PC-9 (cell line): ENCODE results near the gene RASSF3. TPM values are rescaled to one million over a fixed set of nuclear protein-coding genes. Genes with fewer than 3 reads are reported as not detected.

Experiments used
- BruUV-seq: library from RNA; stranded (reverse); fragments of 400-500 nt; replicated peaks from 2 replicates; lab custom pipeline; 2021; lab: Mats Ljungman, UMichigan
- CTCF ChIA-PET: fragments of 300-600 bp; sonication (Branson Sonifier 250); formaldehyde crosslinking; loops from one replicate; lab custom pipeline; 2022; ENCODE audit warnings: antibody characterized with exemption; lab: Charles Lee
- POLR2A ChIA-PET: fragments of 300-600 bp; sonication (Branson Sonifier 250); formaldehyde crosslinking; loops from one replicate; lab custom pipeline; 2022; ENCODE audit warnings: antibody characterized with exemption; ENCODE audit not compliant: unreplicated experiment; lab: Charles Lee
- DNase-seq, 2 experiments: peaks; one replicate each; pipeline versions ENCODE4 v3.0.0 to v3.0.0-alpha.2; 2015 to 2022; ENCODE audit warnings: mixed read lengths in 1 of 2
- H2AFZ ChIP-seq: fragments of 200-600 bp; sonication (generic); 2 replicates; pipeline ENCODE4 v1.8.1; 2017; ENCODE audit warnings: antibody characterized with exemption
- H3F3A ChIP-seq: fragments of 200-600 bp; sonication (generic); 2 replicates; pipeline ENCODE4 v1.8.1; 2017; ENCODE audit warnings: antibody characterized with exemption, mild to moderate bottlenecking, low read depth; ENCODE audit not compliant: insufficient read depth
- H3K27ac ChIP-seq: fragments of 200-600 bp; sonication (generic); 2 replicates; pipeline ENCODE4 v1.6.1; 2016; ENCODE audit warnings: mixed run types
- H3K27me3 ChIP-seq: fragments of 200-600 bp; sonication (generic); 2 replicates; pipeline ENCODE4 v1.6.1; 2016; ENCODE audit warnings: low read depth, mixed run types; ENCODE audit not compliant: insufficient read depth
- H3K36me3 ChIP-seq: fragments of 200-600 bp; sonication (generic); 2 replicates; pipeline ENCODE4 v1.6.1; 2016; ENCODE audit warnings: low read depth, mixed run types
- H3K4me1 ChIP-seq: fragments of 200-600 bp; sonication (generic); replicated peaks from 2 replicates; pipeline ENCODE4 v1.6.1; 2016; ENCODE audit warnings: mixed run types; ENCODE audit not compliant: insufficient read depth
- H3K4me2 ChIP-seq: fragments of 200-600 bp; sonication (generic); 2 replicates; pipeline ENCODE4 v1.6.1; 2017; ENCODE audit warnings: mixed run types
- H3K4me3 ChIP-seq: fragments of 200-600 bp; sonication (generic); 2 replicates; pipeline ENCODE4 v1.6.1; 2016; ENCODE audit warnings: mixed run types
- H3K79me2 ChIP-seq: fragments of 200-600 bp; sonication (generic); 2 replicates; pipeline ENCODE4 v1.6.1; 2017; ENCODE audit warnings: low read depth, mixed run types
- H3K9me2 ChIP-seq: fragments of 200-600 bp; sonication (generic); 2 replicates; pipeline ENCODE4 v1.8.1; 2017; ENCODE audit warnings: mild to moderate bottlenecking; ENCODE audit not compliant: insufficient read depth
- H3K9me3 ChIP-seq: fragments of 200-600 bp; sonication (generic); 2 replicates; pipeline ENCODE4 v1.8.1; 2016; ENCODE audit warnings: low read depth; ENCODE audit not compliant: insufficient read depth
- H4K20me1 ChIP-seq: fragments of 200-600 bp; sonication (generic); 2 replicates; pipeline ENCODE4 v1.8.1; 2017; ENCODE audit not compliant: insufficient read depth
- CTCF ChIP-seq: fragments of 200-600 bp; sonication (generic); conservative IDR thresholded peaks from 2 replicates; pipeline ENCODE4 v1.6.1; 2017; ENCODE audit warnings: mixed run types, antibody characterized with exemption, mild to moderate bottlenecking, moderate library complexity
- EZH2 ChIP-seq: fragments of 200-600 bp; sonication (generic); IDR thresholded peaks from 2 replicates; pipeline ENCODE4 v1.8.0; 2017; ENCODE audit warnings: antibody characterized with exemption, low read depth
- intact Hi-C: fragments of 100-400 bp; cut with micrococcal nuclease; formaldehyde crosslinking; loops from one replicate; pipeline ENCODE4 v1.10.0; 2022; ENCODE audit not compliant: unreplicated experiment
- total RNA-seq: library from RNA; stranded (reverse); gene quantifications from 2 replicates; pipeline ENCODE4 v1.2.3, GENCODE V29; 2021

Gene RASSF3
- total RNA-seq, 1 experiment from 2014 or later: 38.9 TPM

DNA sequence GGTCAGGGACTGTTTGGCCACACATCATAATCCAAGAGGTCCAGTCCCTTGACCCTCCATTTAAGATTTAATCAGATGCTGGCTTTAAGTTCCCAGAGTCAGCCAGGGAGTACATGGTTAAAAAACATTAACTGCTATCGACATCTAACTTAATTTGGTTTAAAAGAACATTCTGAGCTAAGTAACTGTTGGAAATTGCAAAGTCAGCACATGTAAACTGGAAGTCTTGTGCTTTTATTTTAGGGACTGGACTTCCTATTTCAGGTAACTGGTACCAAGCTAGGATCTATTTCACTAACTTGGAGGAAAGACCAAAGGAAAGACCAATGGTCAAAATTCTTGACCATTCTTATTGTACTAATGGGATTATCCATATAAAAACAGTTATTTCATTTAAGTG, 108.4 kb downstream of the RASSF3 start:
- no TSS peak for BruUV-seq
- Histone ChIP-seq H3K4me1 (no peaks in the 10 kb centered on the region), H3F3A (no peaks in the 10 kb centered on the region), H3K79me2 (no peaks in the 10 kb centered on the region), H3K4me2 (no peak overlapping the region), H4K20me1 (no peaks in the 10 kb centered on the region), H3K9me2 (no peaks in the 10 kb centered on the region), H3K4me3 (no peak overlapping the region), H3K36me3 (peaks cover 17% of the 10 kb centered on the region; the same call in 1 of the 2 replicates), H3K27me3 (no peaks in the 10 kb centered on the region), H2AFZ (no peak overlapping the region), H3K9me3 (no peaks in the 10 kb centered on the region), H3K27ac (no peak overlapping the region)
- intact Hi-C loops: no loop called here
- ChIA-PET POLR2A (no interaction called here), CTCF (no interaction called here)
- TF ChIP-seq CTCF (no peak), EZH2 (no peak)
- DNase-seq: no peak

DNA sequence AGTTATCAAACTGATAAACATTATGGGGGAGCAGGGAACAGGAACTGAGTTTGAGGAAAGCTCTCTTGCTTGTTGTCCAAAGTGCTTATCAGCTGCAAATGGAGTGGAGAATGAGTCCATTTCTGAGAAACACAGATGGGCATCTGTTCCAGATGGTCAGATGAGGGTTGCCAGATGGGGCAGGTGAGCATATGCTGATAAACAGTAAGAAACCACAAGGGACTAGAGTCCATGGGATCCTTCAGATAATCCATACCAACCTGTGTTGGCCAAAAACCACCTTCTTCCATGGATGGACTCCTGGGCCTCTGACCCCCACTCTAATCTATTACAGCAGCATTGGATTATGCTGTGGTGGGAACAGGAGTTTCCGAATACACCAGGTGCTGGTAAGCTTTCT, 110.6 kb downstream of the RASSF3 start:
- intact Hi-C loops: no loop called here
- TF ChIP-seq CTCF: no peak
- no peak for TF ChIP-seq EZH2
- ChIA-PET CTCF (no interaction called here), POLR2A (no interaction called here)
- Histone ChIP-seq H3K79me2 (no peaks in the 10 kb centered on the region), H3K9me2 (no peaks in the 10 kb centered on the region), H3K9me3 (no peaks in the 10 kb centered on the region), H3K4me1 (no peaks in the 10 kb centered on the region), H3K4me2 (no peak overlapping the region), H3K27me3 (no peaks in the 10 kb centered on the region), H3K36me3 (peaks cover 25% of the 10 kb centered on the region; the same call in 1 of the 2 replicates), H3K4me3 (no peak overlapping the region), H3K27ac (no peak overlapping the region), H2AFZ (no peak overlapping the region), H3F3A (no peaks in the 10 kb centered on the region), H4K20me1 (no peaks in the 10 kb centered on the region)
- BruUV-seq: no TSS peak
- no peak for DNase-seq

DNA sequence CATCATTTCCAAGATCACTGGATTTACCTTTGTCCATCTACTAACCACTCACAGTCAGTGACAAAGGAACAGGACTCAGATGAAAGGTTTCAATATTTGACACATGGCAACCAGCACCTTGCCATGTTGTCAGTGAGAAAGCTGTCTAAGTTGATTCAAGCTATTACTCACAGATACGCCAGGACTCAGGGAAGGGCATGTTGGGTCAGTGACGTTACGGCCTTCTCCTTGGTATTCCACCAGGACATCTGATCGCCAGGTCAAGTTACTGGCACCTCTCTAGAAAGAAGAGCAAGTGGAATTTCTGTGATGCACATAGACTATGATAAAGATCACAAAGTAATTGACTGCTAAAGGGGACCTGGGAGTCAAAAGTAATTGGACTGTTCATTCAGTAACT, 112.5 kb downstream of the RASSF3 start:
- H3K9me3 ChIP-seq: no peaks in the 10 kb centered on the region
- ChIA-PET CTCF (no interaction called here), POLR2A (no interaction called here)
- peaks cover 23% of the 10 kb centered on the region; the same call in 1 of the 2 replicates for H3K36me3 ChIP-seq
- TF ChIP-seq EZH2 (no peak), CTCF (no peak)
- no peak overlapping the region for H3K4me3 ChIP-seq
- no TSS peak for BruUV-seq
- intact Hi-C loops: no loop called here
- no peaks in the 10 kb centered on the region for H3K27me3 ChIP-seq
- DNase-seq: no peak
- H4K20me1 ChIP-seq: no peaks in the 10 kb centered on the region
- no peaks in the 10 kb centered on the region for H3F3A ChIP-seq
- no peaks in the 10 kb centered on the region for H3K79me2 ChIP-seq
- H3K4me1 ChIP-seq: no peaks in the 10 kb centered on the region
- no peak overlapping the region for H3K27ac ChIP-seq
- no peak overlapping the region for H3K4me2 ChIP-seq
- H3K9me2 ChIP-seq: no peaks in the 10 kb centered on the region
- H2AFZ ChIP-seq: no peak overlapping the region
